Stimulated activated CD8-positive, alpha-beta memory T cell treated with anti-CD3 and anti-CD28 coated beads, Interleukin-7, amount 100 ng/mL, for 24 hours (primary cell): Measurements from ENCODE around the gene FRMD8.

Experiments used
- DNase-seq: peaks from one replicate; pipeline ENCODE4 v3.0.0-alpha.2; 2020; ENCODE audit warnings: low read depth

The FRMD8 gene

GRCh38 chr11:65425105-65425970, 38.9 kb downstream of the FRMD8 start:
- peak; percentile 44 for DNase-seq

GRCh38 chr11:65425971-65426838, 39.8 kb downstream of the FRMD8 start:
- DNase-seq: no peak

GRCh38 chr11:65426839-65427690, 40.6 kb downstream of the FRMD8 start:
- no peak for DNase-seq

- no peak for DNase-seq
Measured at GRCh38 chr11:65427691-65428577, 41.5 kb downstream of the FRMD8 start.

GRCh38 chr11:65428578-65429067, 42.2 kb downstream of the FRMD8 start:
- DNase-seq: no peak

- DNase-seq: no peak
Measured at GRCh38 chr11:65429068-65429681, 42.7 kb downstream of the FRMD8 start.

- DNase-seq: no peak
Measured at GRCh38 chr11:65429724-65430405, 43.4 kb downstream of the FRMD8 start.

GRCh38 chr11:65430406-65431217, 44.2 kb downstream of the FRMD8 start:
- DNase-seq: no peak

- DNase-seq: no peak
Measured at GRCh38 chr11:65431451-65432099, 45.1 kb downstream of the FRMD8 start.

- no peak for DNase-seq
Measured at GRCh38 chr11:65432100-65432650, 45.7 kb downstream of the FRMD8 start.

- DNase-seq: no peak
Measured at GRCh38 chr11:65432686-65433582, 46.5 kb downstream of the FRMD8 start.

GRCh38 chr11:65433657-65434056, 47.2 kb downstream of the FRMD8 start:
- DNase-seq: no peak

GRCh38 chr11:65434057-65434666, 47.7 kb downstream of the FRMD8 start:
- DNase-seq: no peak

- DNase-seq: no peak
Measured at GRCh38 chr11:65434667-65435410, 48.4 kb downstream of the FRMD8 start.

- no peak for DNase-seq
Measured at GRCh38 chr11:65435411-65435931, 49.0 kb downstream of the FRMD8 start.

GRCh38 chr11:65435981-65436411, 49.6 kb downstream of the FRMD8 start:
- no peak for DNase-seq
